ENCODE data around the gene NLRP1. TPM values are rescaled to one million over a fixed set of nuclear protein-coding genes. Genes with fewer than 3 reads are reported as not detected.

NLRP1 gene
- total and polyA plus RNA-seq, 9 of the 15 experiments (the other 6 are each of a cell fraction or from before 2014, with no cell fraction given): 4.0 to 69.4 (median 27.7) TPM

GRCh38 chr17:5618476-5618875, 34.2 kb upstream of the NLRP1 start:
- BruUV-seq (replicated peaks): no TSS peak
- FAIRE-seq (peak; percentile 72), ATAC-seq (peak; percentile 63), DNase-seq (ENCODE audit: extremely low read depth in 1 of 4, low spot score in 3 of 4) (peak in 2 of 4 experiments; percentile 10 to 14)
- Histone ChIP-seq H3K9ac (ENCODE audit: insufficient read depth in 1 of 2, low read depth in 2 of 2, low read length in 2 of 2) (peak overlapping the region; percentile 91), H4K20me1 (replicated peaks; ENCODE audit: control insufficient read depth, insufficient read depth, low read length) (peaks cover 26% of the 10 kb centered on the region), H3K36me3 (ENCODE audit: control insufficient read depth, insufficient read depth, low read length) (peaks cover 44% of the 10 kb centered on the region), H3K9me3 (replicated peaks; ENCODE audit: control insufficient read depth, insufficient read depth, low read depth, low read length) (no peaks in the 10 kb centered on the region), H3K27me3 (ENCODE audit: control insufficient read depth in 2 of 2, insufficient read depth in 2 of 2, low read length in 2 of 2) (no peaks in the 10 kb centered on the region), H3K4me2 (ENCODE audit: insufficient read depth, low read length) (peak overlapping the region; percentile 90), H3K4me3 (peak overlapping the region; percentile 60), H3K79me2 (ENCODE audit: control insufficient read depth, insufficient read depth, low read length) (peaks cover 63% of the 10 kb centered on the region), H3K27ac (ENCODE audit: extremely low read depth, low read depth, low read length) (peak overlapping the region; percentile 87), H3K4me1 (replicated peaks in 1 of 2; ENCODE audit: control insufficient read depth in 2 of 2, insufficient read depth in 2 of 2, low read length in 2 of 2) (peaks cover 3 to 10% of the 10 kb centered on the region in 2 experiments; a peak in 3 of 5 replicates), H3K9me1 (ENCODE audit: control insufficient read depth, insufficient read depth, low read length) (peaks cover 4% of the 10 kb centered on the region), H2AFZ (ENCODE audit: low read depth, low read length) (peak overlapping the region; percentile 22; the same call in 1 of the 2 replicates)
- CTCF ChIA-PET (ENCODE audit: low intra/inter-chr PET ratio): no interaction called here
- POLR2A ChIA-PET: interaction anchor here (0.6 to 6.3 kb wide), 3 partner anchors 11 to 58 kb away, joined by 3 to 33 read pairs (median 3); no protein-coding TSS in a partner anchor
- in situ Hi-C loops (cut with MboI): no loop called here
- intact Hi-C loops (cut with micrococcal nuclease): no loop called here
- 0% methylated on average over 2 of the region's 2 CpGs for WGBS (ENCODE audit: insufficient coverage, low coverage, missing lambda C conversion rate)
- no peak for TF ChIP-seq ZBTB33 (CRISPR knock-in tag; IDR thresholded peaks at IDR 0.05)
- TF ChIP-seq MAFK (IDR thresholded peaks at IDR 0.05; ENCODE audit: low read length): peak; percentile 78
- no peak for TF ChIP-seq ZNF655 (CRISPR knock-in tag; IDR thresholded peaks at IDR 0.05)
- TF ChIP-seq ZBTB17 (CRISPR knock-in tag; IDR thresholded peaks at IDR 0.05): peak; percentile 47; the same call in 1 of the 2 replicates
- TF ChIP-seq REST (IDR thresholded peaks at IDR 0.05; ENCODE audit: borderline replicate concordance): peak; percentile 7; the same call in 1 of the 2 replicates
- no peak for TF ChIP-seq REST (CRISPR knock-in tag; IDR thresholded peaks at IDR 0.05; ENCODE audit: low read depth)
- no peak for TF ChIP-seq HMGXB4 (CRISPR knock-in tag; IDR thresholded peaks at IDR 0.05)
- TF ChIP-seq ZC3H4 (CRISPR knock-in tag; IDR thresholded peaks at IDR 0.05; ENCODE audit: borderline replicate concordance): 0 out of 2 replicates have a peak, but pooled peaks have one; percentile 19
- TF ChIP-seq SMARCA4 (IDR thresholded peaks at IDR 0.05): peak; percentile 57; the same call in 1 of the 2 replicates

All from K562 (cell line).